M059J (cell line): ENCODE data around the gene PLPP7. TPM values are rescaled to one million over a fixed set of nuclear protein-coding genes. Genes with fewer than 3 reads are reported as not detected.

Experiments
- total RNA-seq: library from RNA; depleted of rRNA; stranded (reverse); fragments of >200 nt; shearing (Covaris generic); gene quantifications from 2 replicates; pipeline ENCODE4 v1.2.3, GENCODE V29; 2014; rRNA removed

The PLPP7 gene
- total RNA-seq, 1 experiment from 2014 or later: 2.6 TPM

Other genes with a start within 250 kb of the PLPP7 start
- gene AIF1L, start 193.2 kb upstream of the PLPP7 start, total RNA-seq: 1.4 and 2.1 TPM in 2 replicates
- 15.7 and 22.7 TPM in 2 replicates for gene NUP214, start 164.1 kb upstream of the PLPP7 start, total RNA-seq
- 0.49 and 0.71 TPM in 2 replicates for gene FAM78A, start 13.2 kb upstream of the PLPP7 start, total RNA-seq
- 38.2 and 80.5 TPM in 2 replicates for gene PRRC2B, start 104.4 kb downstream of the PLPP7 start, total RNA-seq
- 22.8 and 28.4 TPM in 2 replicates for gene POMT1, start 213.2 kb downstream of the PLPP7 start, total RNA-seq
- gene UCK1, start 241.5 kb downstream of the PLPP7 start, total RNA-seq: 37.3 and 44.0 TPM in 2 replicates